ENCODE data around the gene CCDC148. TPM values are rescaled to one million over a fixed set of nuclear protein-coding genes. Genes with fewer than 3 reads are reported as not detected.

Gene CCDC148
- total and polyA plus RNA-seq, 10 of the 15 experiments (the other 5 are each of a cell fraction or from before 2014, with no cell fraction given) = 0.07 to 0.30 (median 0.18) TPM; not detected in 7

GRCh38 chr2:158403237-158403636 lies 53.3 kb downstream of the CCDC148 start:
- Histone ChIP-seq H3K9me3 (replicated peaks; ENCODE audit: control insufficient read depth, insufficient read depth, low read length) (no peaks in the 10 kb centered on the region), H3K79me2 (ENCODE audit: control insufficient read depth, insufficient read depth, low read length) (no peaks in the 10 kb centered on the region), H2AFZ (ENCODE audit: control insufficient read depth, low read depth, low read length) (no peak overlapping the region), H3K9ac (ENCODE audit: control insufficient read depth, insufficient read depth, low read length) (no peak overlapping the region), H3K27ac (ENCODE audit: control insufficient read depth, insufficient read depth) (no peak overlapping the region), H3K36me3 (ENCODE audit: control insufficient read depth in 2 of 2, insufficient read depth in 2 of 2, low read length in 1 of 2) (no peaks in the 10 kb centered on the region), H4K20me1 (ENCODE audit: control insufficient read depth, insufficient read depth) (no peaks in the 10 kb centered on the region), H3K27me3 (replicated peaks in 1 of 2; ENCODE audit: control insufficient read depth in 2 of 2, insufficient read depth in 2 of 2, low read length in 1 of 2) (no peaks in the 10 kb centered on the region), H3K4me1 (ENCODE audit: control insufficient read depth, insufficient read depth, low read length) (no peaks in the 10 kb centered on the region), H3K4me2 (ENCODE audit: control insufficient read depth, insufficient read depth) (no peak overlapping the region), H3K4me3 (no peak overlapping the region)
- ChIA-PET RAD21 (ENCODE audit: unreplicated experiment) (no interaction called here), CTCF (interaction anchor here (0.6 kb wide), 1 partner anchor 1161 kb away, joined by 3 read pairs; no protein-coding TSS in a partner anchor), POLR2A (no interaction called here), SMC1A (ENCODE audit: uncharacterized antibody, unreplicated experiment) (interaction anchor here (0.7 kb wide), 1 partner anchor 21 kb away, joined by 3 read pairs; no protein-coding TSS in a partner anchor)
- DNase-seq (ENCODE audit: low read depth, low spot score) = no peak
- FAIRE-seq = no peak
- WGBS (ENCODE audit: insufficient coverage, insufficient replicate concordance, low lambda C conversion rate, missing lambda C conversion rate) = 40% methylated on average over 1 of the region's 1 CpG
- intact Hi-C loops (cut with micrococcal nuclease; ENCODE audit: unreplicated experiment) (no loop called here), in situ Hi-C loops (cut with MboI) (no loop called here)
- no TSS peak for BruUV-seq (replicated peaks)
- peak; percentile 82 for ATAC-seq
- TF ChIP-seq JUNB (IDR thresholded peaks at IDR 0.05) = peak; percentile 68
- peak; percentile 81 for TF ChIP-seq ATF7 (IDR thresholded peaks at IDR 0.05; ENCODE audit: low read depth)
- TF ChIP-seq E2F8 (IDR thresholded peaks at IDR 0.05; ENCODE audit: low read depth, partially characterized antibody) = no peak
- no peak for TF ChIP-seq MTA2 (IDR thresholded peaks at IDR 0.05; ENCODE audit: low read depth)
- TF ChIP-seq HDAC6 (IDR thresholded peaks at IDR 0.05; ENCODE audit: unreplicated experiment) = no peak
- TF ChIP-seq, protein P1, sequence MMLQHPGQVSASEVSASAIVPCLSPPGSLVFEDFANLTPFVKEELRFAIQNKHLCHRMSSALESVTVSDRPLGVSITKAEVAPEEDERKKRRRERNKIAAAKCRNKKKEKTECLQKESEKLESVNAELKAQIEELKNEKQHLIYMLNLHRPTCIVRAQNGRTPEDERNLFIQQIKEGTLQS (IDR thresholded peaks at IDR 0.05; ENCODE audit: borderline replicate concordance, extremely low read depth, low read depth, low read length) = no peak
- TF ChIP-seq IKZF1 (conservative IDR thresholded peaks at IDR 0.05) = peak; percentile 31; the same call in 1 of the 2 replicates
- TF ChIP-seq CREM (IDR thresholded peaks at IDR 0.05; ENCODE audit: low read depth) = no peak
- TF ChIP-seq, protein P2, sequence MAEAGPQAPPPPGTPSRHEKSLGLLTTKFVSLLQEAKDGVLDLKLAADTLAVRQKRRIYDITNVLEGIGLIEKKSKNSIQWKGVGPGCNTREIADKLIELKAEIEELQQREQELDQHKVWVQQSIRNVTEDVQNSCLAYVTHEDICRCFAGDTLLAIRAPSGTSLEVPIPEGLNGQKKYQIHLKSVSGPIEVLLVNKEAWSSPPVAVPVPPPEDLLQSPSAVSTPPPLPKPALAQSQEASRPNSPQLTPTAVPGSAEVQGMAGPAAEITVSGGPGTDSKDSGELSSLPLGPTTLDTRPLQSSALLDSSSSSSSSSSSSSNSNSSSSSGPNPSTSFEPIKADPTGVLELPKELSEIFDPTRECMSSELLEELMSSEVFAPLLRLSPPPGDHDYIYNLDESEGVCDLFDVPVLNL (IDR thresholded peaks at IDR 0.05; ENCODE audit: low read depth, low read length) = no peak
- TF ChIP-seq REST (IDR thresholded peaks at IDR 0.05; ENCODE audit: low read depth, low read length) = no peak
- no peak for TF ChIP-seq BACH1 (IDR thresholded peaks at IDR 0.05; ENCODE audit: borderline replicate concordance)
- peak; percentile 55 for TF ChIP-seq MEF2B (IDR thresholded peaks at IDR 0.05; ENCODE audit: partially characterized antibody, poor library complexity, severe bottlenecking)
- TF ChIP-seq RUNX3 (IDR thresholded peaks at IDR 0.05; ENCODE audit: low read length) = peak; percentile 72; the same call in 1 of the 2 replicates
- TF ChIP-seq SUZ12 (IDR thresholded peaks at IDR 0.05; ENCODE audit: unreplicated experiment) = no peak
- TF ChIP-seq MEF2A (IDR thresholded peaks at IDR 0.05; ENCODE audit: insufficient read depth, low read depth, low read length) = 0 out of 2 replicates have a peak, but pooled peaks have one; percentile 6
